ENCODE measurements around the gene VDAC1. TPM values are rescaled to one million over a fixed set of nuclear protein-coding genes. Genes with fewer than 3 reads are reported as not detected.

VDAC1 gene
- total and polyA plus RNA-seq, 9 donors, result 41.1 to 171 (median 89.9) TPM

DNA sequence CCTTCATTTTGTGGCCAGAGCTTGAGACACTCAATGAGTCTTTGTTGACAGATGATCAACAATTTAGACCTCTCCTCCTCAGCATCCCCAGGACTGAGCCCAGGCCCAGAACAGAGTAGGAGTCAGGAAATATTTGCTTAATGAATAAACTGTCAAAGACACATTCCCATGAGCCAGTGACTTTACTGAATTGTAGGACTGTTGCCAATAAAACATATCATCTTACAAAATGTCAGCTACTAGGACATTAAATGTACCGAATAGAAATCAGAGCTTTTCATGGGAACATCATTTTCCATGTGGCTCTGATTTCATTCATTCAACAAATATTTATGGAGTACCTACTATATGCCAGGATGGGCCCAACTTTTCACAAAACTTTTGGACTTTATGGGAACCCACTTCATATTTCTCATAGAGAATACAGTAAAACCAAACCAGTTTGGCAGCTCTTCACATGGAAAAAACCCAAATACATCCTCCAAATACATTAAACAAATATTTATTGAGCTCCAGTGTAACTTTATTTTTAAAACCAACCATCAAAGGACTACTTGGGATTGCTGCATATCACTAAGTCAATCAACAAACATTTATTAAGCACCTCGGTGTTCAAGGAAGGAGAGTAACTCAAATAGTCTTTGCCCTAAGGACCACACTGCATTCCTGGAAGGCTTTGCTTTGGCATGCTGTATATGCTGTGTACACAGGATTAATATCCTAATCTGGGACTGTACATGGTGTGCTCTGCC is 11.4 kb downstream of the VDAC1 start:
- H3K27me3 ChIP-seq, result no peaks in the 10 kb centered on the region
- peaks cover 16% of the 10 kb centered on the region for H3K4me1 ChIP-seq (ENCODE audit: insufficient read depth)
- no peak overlapping the region for H3K27ac ChIP-seq
- intact Hi-C loops (cut with DNase I), result no loop called here
- TF ChIP-seq POLR2A (IDR thresholded peaks at IDR 0.05) (no peak), EP300 (IDR thresholded peaks at IDR 0.05) (no peak)
- TF ChIP-seq, protein P1, sequence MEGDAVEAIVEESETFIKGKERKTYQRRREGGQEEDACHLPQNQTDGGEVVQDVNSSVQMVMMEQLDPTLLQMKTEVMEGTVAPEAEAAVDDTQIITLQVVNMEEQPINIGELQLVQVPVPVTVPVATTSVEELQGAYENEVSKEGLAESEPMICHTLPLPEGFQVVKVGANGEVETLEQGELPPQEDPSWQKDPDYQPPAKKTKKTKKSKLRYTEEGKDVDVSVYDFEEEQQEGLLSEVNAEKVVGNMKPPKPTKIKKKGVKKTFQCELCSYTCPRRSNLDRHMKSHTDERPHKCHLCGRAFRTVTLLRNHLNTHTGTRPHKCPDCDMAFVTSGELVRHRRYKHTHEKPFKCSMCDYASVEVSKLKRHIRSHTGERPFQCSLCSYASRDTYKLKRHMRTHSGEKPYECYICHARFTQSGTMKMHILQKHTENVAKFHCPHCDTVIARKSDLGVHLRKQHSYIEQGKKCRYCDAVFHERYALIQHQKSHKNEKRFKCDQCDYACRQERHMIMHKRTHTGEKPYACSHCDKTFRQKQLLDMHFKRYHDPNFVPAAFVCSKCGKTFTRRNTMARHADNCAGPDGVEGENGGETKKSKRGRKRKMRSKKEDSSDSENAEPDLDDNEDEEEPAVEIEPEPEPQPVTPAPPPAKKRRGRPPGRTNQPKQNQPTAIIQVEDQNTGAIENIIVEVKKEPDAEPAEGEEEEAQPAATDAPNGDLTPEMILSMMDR (IDR thresholded peaks at IDR 0.05), result no peak
- H3K4me3 ChIP-seq, result no peak overlapping the region
- H3K36me3 ChIP-seq, result no peaks in the 10 kb centered on the region
- H3K9me3 ChIP-seq, result no peaks in the 10 kb centered on the region
- DNase-seq, result no peak
- 52 to 66% (median 53%) methylated on average over 2 of the region's 2 CpGs for WGBS, 3 donors

DNA sequence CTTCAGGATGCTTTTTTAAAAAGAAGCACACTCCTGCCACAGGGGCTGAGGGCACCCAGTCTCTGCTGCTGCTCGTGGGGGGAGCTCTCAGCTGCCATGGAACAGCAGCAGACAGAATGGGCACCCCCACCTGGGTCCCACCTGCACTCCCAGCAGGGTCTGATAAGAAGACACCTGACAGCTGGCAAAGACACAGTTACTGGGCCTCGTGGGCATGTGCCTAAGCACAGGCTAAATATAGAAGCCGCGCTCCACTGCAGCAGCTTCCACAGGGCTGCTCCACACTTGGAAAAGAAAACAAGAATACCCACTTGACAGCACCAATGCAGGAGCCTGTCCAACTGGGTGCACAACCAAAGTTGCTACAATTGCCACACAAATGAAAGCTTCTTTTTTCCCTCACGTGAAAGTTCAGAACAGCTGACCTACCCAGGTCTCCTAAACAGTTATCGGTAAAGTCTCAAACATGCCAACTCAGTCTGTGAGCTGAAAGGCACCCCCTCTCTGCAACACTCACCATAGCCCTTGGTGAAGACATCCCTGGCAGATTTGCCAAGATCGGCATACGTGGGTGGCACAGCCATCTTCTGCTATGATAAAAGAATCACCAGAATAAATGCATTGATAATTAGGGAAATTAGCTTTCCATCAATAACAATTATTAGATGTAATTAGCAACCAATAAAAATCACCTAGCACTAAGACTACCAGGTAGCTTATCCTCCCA is 12.2 kb downstream of the VDAC1 start:
- Histone ChIP-seq H3K27me3 (no peaks in the 10 kb centered on the region), H3K4me1 (ENCODE audit: insufficient read depth) (peaks cover 16% of the 10 kb centered on the region), H3K36me3 (no peaks in the 10 kb centered on the region), H3K9me3 (no peaks in the 10 kb centered on the region), H3K27ac (no peak overlapping the region), H3K4me3 (no peak overlapping the region)
- TF ChIP-seq POLR2A (IDR thresholded peaks at IDR 0.05), result no peak
- no peak for TF ChIP-seq EP300 (IDR thresholded peaks at IDR 0.05)
- TF ChIP-seq, protein P1 (IDR thresholded peaks at IDR 0.05), result no peak
- no peak for DNase-seq
- 70 to 74% (median 73%) methylated on average over 8 of the region's 8 CpGs for WGBS, 3 donors
- intact Hi-C loops (cut with DNase I), result no loop called here

DNA sequence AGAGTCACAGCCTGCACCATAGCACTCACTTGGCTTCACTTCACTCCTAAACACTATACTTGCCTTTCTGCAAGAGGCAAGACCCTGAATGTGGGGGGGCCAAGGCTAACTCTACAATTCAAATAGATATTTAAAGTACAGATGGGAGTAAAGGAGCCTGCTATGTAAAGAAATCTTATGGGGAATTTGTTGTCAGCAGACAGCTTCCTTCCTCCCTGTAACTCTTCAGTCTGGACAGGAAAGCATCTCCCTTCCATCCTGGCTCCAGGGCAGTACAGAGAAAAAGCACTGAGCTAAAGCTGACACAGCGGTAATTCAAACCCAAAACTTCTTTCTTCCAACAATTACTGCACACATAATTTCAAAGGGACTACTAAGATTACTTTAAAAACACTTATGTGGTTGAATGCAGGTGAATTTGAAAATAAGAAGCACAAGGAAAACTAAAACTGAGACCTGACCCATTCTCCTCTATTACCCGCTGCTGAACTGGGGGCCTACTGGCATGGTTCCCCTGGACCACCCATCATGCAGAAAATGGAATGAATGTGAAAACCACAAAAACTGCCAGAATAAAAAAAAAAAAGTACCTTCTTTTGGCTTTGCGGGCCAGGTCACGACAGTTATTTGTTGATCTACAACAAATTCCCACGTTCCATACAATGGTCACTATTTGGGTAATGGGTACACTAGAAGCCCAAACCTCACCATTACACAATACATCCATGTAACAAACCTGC is 13.4 kb downstream of the VDAC1 start:
- Histone ChIP-seq H3K9me3 (no peaks in the 10 kb centered on the region), H3K27ac (no peak overlapping the region), H3K36me3 (no peaks in the 10 kb centered on the region), H3K27me3 (no peaks in the 10 kb centered on the region), H3K4me1 (ENCODE audit: insufficient read depth) (peaks cover 13% of the 10 kb centered on the region), H3K4me3 (no peak overlapping the region)
- intact Hi-C loops (cut with DNase I), result no loop called here
- WGBS, 3 donors, result 76 to 80% (median 77%) methylated on average over 5 of the region's 5 CpGs
- TF ChIP-seq EP300 (IDR thresholded peaks at IDR 0.05), result no peak
- TF ChIP-seq, protein P1 (IDR thresholded peaks at IDR 0.05), result no peak
- TF ChIP-seq POLR2A (IDR thresholded peaks at IDR 0.05), result no peak
- DNase-seq, result no peak

DNA sequence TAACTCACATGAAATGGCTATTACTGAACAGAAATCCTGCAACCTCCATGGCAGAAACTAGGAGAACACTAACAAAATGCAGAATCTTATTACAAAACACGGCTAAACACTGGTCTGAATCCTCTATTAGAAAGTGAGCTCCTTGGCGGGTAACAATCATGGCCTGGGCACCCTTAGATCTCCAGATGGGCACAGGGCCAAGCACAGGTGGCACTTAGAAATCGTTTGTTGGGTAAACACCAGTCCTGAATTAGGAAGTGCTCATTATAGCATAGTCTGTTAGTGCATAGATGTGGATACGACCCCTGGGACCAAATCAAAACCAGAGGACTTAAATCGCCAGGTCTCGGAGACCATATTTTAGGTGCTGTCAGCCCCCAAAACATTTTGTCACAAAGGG is 14.4 kb downstream of the VDAC1 start:
- intact Hi-C loops (cut with DNase I), result no loop called here
- 78 to 85% (median 81%) methylated on average over 6 of the region's 6 CpGs for WGBS, 3 donors
- DNase-seq, result no peak
- TF ChIP-seq EP300 (IDR thresholded peaks at IDR 0.05) (no peak), POLR2A (IDR thresholded peaks at IDR 0.05) (no peak)
- TF ChIP-seq, protein P1 (IDR thresholded peaks at IDR 0.05), result no peak
- Histone ChIP-seq H3K9me3 (no peaks in the 10 kb centered on the region), H3K36me3 (no peaks in the 10 kb centered on the region), H3K4me1 (ENCODE audit: insufficient read depth) (peaks cover 5% of the 10 kb centered on the region), H3K27me3 (no peaks in the 10 kb centered on the region), H3K4me3 (no peak overlapping the region), H3K27ac (no peak overlapping the region)
